ENCODE data around the gene MRPL52.

The MRPL52 gene

GRCh38 chr14:22871224-22872032, 41.7 kb downstream of the MRPL52 start, which contains the start of gene LRP10:
TSS of gene LRP10 (plus strand) at chr14:22871740. CDS start at chr14:22872304, 564 bp downstream.
- H3K4me3 ChIP-seq (ENCODE audit: low read depth, low read length) = peak within 1 kb of the TSS; percentile 69
- peak; percentile 95 for DNase-seq (ENCODE audit: low read depth)
- TF ChIP-seq, protein P1, sequence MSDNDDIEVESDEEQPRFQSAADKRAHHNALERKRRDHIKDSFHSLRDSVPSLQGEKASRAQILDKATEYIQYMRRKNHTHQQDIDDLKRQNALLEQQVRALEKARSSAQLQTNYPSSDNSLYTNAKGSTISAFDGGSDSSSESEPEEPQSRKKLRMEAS (IDR thresholded peaks at IDR 0.05; ENCODE audit: low read depth, low read length) = peak; percentile 47
- TF ChIP-seq MYC (IDR thresholded peaks at IDR 0.05; ENCODE audit: low read depth, low read length) (no peak), POLR2A (IDR thresholded peaks at IDR 0.05; ENCODE audit: extremely low read depth, insufficient read length) (peak; percentile 39)

DNA sequence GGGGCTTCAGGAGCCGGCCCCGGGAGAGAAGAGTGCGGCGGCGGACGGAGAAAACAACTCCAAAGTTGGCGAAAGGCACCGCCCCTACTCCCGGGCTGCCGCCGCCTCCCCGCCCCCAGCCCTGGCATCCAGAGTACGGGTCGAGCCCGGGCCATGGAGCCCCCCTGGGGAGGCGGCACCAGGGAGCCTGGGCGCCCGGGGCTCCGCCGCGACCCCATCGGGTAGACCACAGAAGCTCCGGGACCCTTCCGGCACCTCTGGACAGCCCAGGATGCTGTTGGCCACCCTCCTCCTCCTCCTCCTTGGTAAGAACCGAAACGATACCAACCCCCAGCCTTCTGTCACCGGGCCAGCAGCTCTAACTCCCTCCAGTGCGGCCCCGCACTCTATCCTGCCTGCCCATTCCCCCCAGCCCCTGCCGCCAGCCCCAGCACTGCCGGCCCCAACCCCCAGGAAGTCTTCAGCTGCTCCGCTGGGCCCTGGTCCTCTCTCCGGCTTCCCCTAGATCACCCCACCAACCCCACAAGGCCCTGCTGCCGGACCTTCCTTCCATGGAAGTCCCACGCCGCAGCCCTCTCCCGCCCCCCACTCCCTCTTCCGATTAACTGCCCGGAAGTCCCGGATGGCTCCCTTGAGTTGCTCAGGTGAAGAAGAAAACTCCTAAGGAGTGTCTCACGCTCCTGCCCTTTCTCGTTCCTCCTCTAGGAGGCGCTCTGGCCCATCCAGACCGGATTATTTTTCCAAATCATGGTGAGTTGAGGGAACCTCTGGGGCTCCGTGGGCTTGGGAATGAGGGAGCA, 42.5 kb downstream of the MRPL52 start:
- H3K4me3 ChIP-seq (ENCODE audit: low read depth, low read length) = peak overlapping the region; percentile 69
- TF ChIP-seq POLR2A (IDR thresholded peaks at IDR 0.05; ENCODE audit: extremely low read depth, insufficient read length) = peak; percentile 12
- TF ChIP-seq MYC (IDR thresholded peaks at IDR 0.05; ENCODE audit: low read depth, low read length) = peak; percentile 24; the same call in 1 of the 2 replicates
- TF ChIP-seq, protein P1 (IDR thresholded peaks at IDR 0.05; ENCODE audit: low read depth, low read length) = 0 out of 2 replicates have a peak, but pooled peaks have one; percentile 17
- TF ChIP-seq, protein P2, sequence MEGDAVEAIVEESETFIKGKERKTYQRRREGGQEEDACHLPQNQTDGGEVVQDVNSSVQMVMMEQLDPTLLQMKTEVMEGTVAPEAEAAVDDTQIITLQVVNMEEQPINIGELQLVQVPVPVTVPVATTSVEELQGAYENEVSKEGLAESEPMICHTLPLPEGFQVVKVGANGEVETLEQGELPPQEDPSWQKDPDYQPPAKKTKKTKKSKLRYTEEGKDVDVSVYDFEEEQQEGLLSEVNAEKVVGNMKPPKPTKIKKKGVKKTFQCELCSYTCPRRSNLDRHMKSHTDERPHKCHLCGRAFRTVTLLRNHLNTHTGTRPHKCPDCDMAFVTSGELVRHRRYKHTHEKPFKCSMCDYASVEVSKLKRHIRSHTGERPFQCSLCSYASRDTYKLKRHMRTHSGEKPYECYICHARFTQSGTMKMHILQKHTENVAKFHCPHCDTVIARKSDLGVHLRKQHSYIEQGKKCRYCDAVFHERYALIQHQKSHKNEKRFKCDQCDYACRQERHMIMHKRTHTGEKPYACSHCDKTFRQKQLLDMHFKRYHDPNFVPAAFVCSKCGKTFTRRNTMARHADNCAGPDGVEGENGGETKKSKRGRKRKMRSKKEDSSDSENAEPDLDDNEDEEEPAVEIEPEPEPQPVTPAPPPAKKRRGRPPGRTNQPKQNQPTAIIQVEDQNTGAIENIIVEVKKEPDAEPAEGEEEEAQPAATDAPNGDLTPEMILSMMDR (IDR thresholded peaks at IDR 0.05; ENCODE audit: low read depth, low read length) = peak; percentile 93
- DNase-seq (ENCODE audit: low read depth) = peak; percentile 75

DNA sequence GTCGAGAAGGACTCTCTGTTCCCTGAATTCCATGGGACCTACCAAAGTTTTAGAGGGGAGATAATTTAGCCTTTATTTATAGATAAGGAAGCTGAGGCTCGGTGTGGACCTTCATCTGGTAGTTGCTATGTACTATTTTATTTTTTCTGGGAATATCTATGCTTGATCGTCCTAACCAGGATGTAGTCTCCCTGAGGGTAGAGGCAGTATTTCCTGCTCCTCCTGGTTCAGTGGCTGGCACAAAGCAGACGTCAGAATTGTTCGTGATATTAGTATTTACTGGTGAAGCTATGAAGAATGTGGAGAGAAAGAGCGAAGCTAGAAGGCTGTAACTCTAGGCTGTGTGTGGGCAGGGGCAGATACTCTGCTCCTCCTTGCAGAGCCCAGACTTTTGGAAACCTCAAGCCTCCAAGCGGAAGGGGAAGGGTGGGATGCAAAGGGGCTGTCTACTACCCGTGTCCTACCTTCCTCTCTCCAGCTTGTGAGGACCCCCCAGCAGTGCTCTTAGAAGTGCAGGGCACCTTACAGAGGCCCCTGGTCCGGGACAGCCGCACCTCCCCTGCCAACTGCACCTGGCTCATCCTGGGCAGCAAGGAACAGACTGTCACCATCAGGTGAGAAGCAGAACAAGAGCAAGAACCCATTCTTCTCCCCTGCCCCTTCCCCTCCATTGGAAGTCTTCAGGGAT, 43.3 kb downstream of the MRPL52 start:
- no peak for TF ChIP-seq POLR2A (IDR thresholded peaks at IDR 0.05; ENCODE audit: extremely low read depth, insufficient read length)
- TF ChIP-seq, protein P1 (IDR thresholded peaks at IDR 0.05; ENCODE audit: low read depth, low read length) = no peak
- TF ChIP-seq, protein P2 (IDR thresholded peaks at IDR 0.05; ENCODE audit: low read depth, low read length) = no peak
- TF ChIP-seq MYC (IDR thresholded peaks at IDR 0.05; ENCODE audit: low read depth, low read length) = no peak
- H3K4me3 ChIP-seq (ENCODE audit: low read depth, low read length) = peak overlapping the region; percentile 69

GRCh38 chr14:22875003-22875747, 45.5 kb downstream of the MRPL52 start:
- TF ChIP-seq, protein P1 (IDR thresholded peaks at IDR 0.05; ENCODE audit: low read depth, low read length) = no peak
- no peak overlapping the region for H3K4me3 ChIP-seq (ENCODE audit: low read depth, low read length)
- no peak for DNase-seq (ENCODE audit: low read depth)

More for the DNA sequence above, 43.3 kb downstream of the MRPL52 start:
- DNase-seq (ENCODE audit: low read depth) = no peak

GRCh38 chr14:22875748-22876319, 46.1 kb downstream of the MRPL52 start:
- DNase-seq (ENCODE audit: low read depth) = no peak
- no peak overlapping the region for H3K4me3 ChIP-seq (ENCODE audit: low read depth, low read length)
- TF ChIP-seq, protein P2 (IDR thresholded peaks at IDR 0.05; ENCODE audit: low read depth, low read length) = no peak
- TF ChIP-seq, protein P1 (IDR thresholded peaks at IDR 0.05; ENCODE audit: low read depth, low read length) = no peak
- TF ChIP-seq MYC (IDR thresholded peaks at IDR 0.05; ENCODE audit: low read depth, low read length) = no peak
